HCT116 (cell line): ENCODE results near the gene SLC10A7. TPM values are rescaled to one million over a fixed set of nuclear protein-coding genes. Genes with fewer than 3 reads are reported as not detected.

Experiments
- ATAC-seq: fragments of 200-7000 bp; cut with Tn5 transposase; 2 replicates; pipeline ENCODE4 v1.9.1; 2020; ENCODE audit warnings: mild to moderate bottlenecking, moderate library complexity
- BruUV-seq: library from RNA; stranded (reverse); fragments of 400-500 nt; replicated peaks from 2 replicates; lab custom pipeline; 2021; lab: Mats Ljungman, UMichigan
- CTCF ChIA-PET: fragments of 300-600 bp; sonication (Branson Sonifier 250); formaldehyde crosslinking; loops from one replicate; lab custom pipeline; 2021; ENCODE audit warnings: antibody characterized with exemption; lab: Charles Lee
- POLR2A ChIA-PET: fragments of 300-600, 350-600 bp; sonication (Branson Sonifier 250); formaldehyde crosslinking; loops from one replicate; lab custom pipeline; 2021; ENCODE audit warnings: antibody characterized with exemption; lab: Charles Lee
- RAD21 ChIA-PET, 2 experiments: fragments of 300-600 bp; sonication (Branson Sonifier 250); formaldehyde crosslinking; loops; one replicate each; lab custom pipeline; 2023; ENCODE audit warnings: low total read pairs in 2 of 2; ENCODE audit not compliant: uncharacterized antibody in 2 of 2, unreplicated experiment in 2 of 2, low non-redundant PET in 1 of 2; lab: Charles Lee
- DNase-seq: peaks from one replicate; pipeline ENCODE4 v3.0.0-alpha.2; 2010; ENCODE audit warnings: low read depth, low spot score
- H2AFZ ChIP-seq: fragments of 200-600 bp; shearing (Covaris generic), sonication (generic); 2 replicates; pipeline ENCODE4 v1.6.1; 2017; ENCODE audit warnings: low read depth, mixed run types, mixed read lengths, antibody characterized with exemption, low read length; ENCODE audit not compliant: poor library complexity, severe bottlenecking
- H3K27ac ChIP-seq: 2 replicates; pipeline ENCODE4 v1.5.1; 2012; ENCODE audit warnings: low read depth, low read length
- H3K27me3 ChIP-seq: fragments of 200-600 bp; sonication (generic); 2 replicates; pipeline ENCODE4 v1.6.1; 2016; ENCODE audit warnings: mixed run types, low read length, mixed read lengths; ENCODE audit not compliant: insufficient read depth
- H3K36me3 ChIP-seq, 2 experiments: fragments of 200-500 bp in 1 of 2; fragments of 200-600 bp in 1 of 2; sonication (Bioruptor generic) in 1 of 2; sonication (generic) in 1 of 2; 2 replicates each; pipeline versions ENCODE4 v1.5.1 to v1.6.1; 2014 to 2016; ENCODE audit warnings: low read length in 2 of 2, inconsistent platforms in 1 of 2, mixed read lengths in 1 of 2, mixed run types in 1 of 2; ENCODE audit not compliant: insufficient read depth in 2 of 2, control insufficient read depth in 1 of 2
- H3K4me1 ChIP-seq, 2 experiments: fragments of 200-600 bp in 1 of 2; sonication (generic) in 1 of 2; 2 replicates each; pipeline versions ENCODE4 v1.5.1 to v1.6.1; 2012 to 2017; ENCODE audit warnings: low read length in 2 of 2, inconsistent platforms in 1 of 2, mild to moderate bottlenecking in 1 of 2, mixed read lengths in 1 of 2, mixed run types in 1 of 2, moderate library complexity in 1 of 2; ENCODE audit not compliant: insufficient read depth in 2 of 2, control insufficient read depth in 1 of 2
- H3K4me2 ChIP-seq: fragments of 200-600 bp; sonication (generic); 2 replicates; pipeline ENCODE4 v1.6.1; 2017; ENCODE audit warnings: mixed run types, low read length, mixed read lengths
- H3K4me3 ChIP-seq, 2 experiments: fragments of 200-600 bp in 1 of 2; sonication (generic) in 1 of 2; replicated peaks in 1 of 2; 2 replicates each; pipeline ENCODE4 v1.5.1; 2011 to 2016; ENCODE audit warnings: low read length in 2 of 2, control low read depth in 1 of 2, low read depth in 1 of 2, mild to moderate bottlenecking in 1 of 2, mixed read lengths in 1 of 2, mixed run types in 1 of 2
- H3K79me2 ChIP-seq: fragments of 200-600 bp; sonication (generic); 2 replicates; pipeline ENCODE4 v1.6.1; 2017; ENCODE audit warnings: mild to moderate bottlenecking, mixed run types, low read length, moderate library complexity, mixed read lengths; ENCODE audit not compliant: insufficient read depth
- H3K9ac ChIP-seq: fragments of 200-600 bp; sonication (generic); 2 replicates; pipeline ENCODE4 v1.6.1; 2016; ENCODE audit warnings: low read length, mixed read lengths
- H3K9me2 ChIP-seq: fragments of 200-600 bp; sonication (generic), shearing (Covaris generic); 2 replicates; pipeline ENCODE4 v1.6.1; 2017; ENCODE audit warnings: mixed run types, mild to moderate bottlenecking, moderate library complexity; ENCODE audit not compliant: insufficient read depth
- H3K9me3 ChIP-seq, 2 experiments: fragments of 200-500 bp in 1 of 2; fragments of 200-600 bp in 1 of 2; sonication (Bioruptor generic) in 1 of 2; sonication (generic) in 1 of 2; 2 replicates each; pipeline ENCODE4 v1.6.1; 2014 to 2017; ENCODE audit warnings: low read length in 2 of 2, mixed read lengths in 2 of 2, inconsistent platforms in 1 of 2, low read depth in 1 of 2, mild to moderate bottlenecking in 1 of 2, mixed run types in 1 of 2, moderate library complexity in 1 of 2; ENCODE audit not compliant: control insufficient read depth in 1 of 2, insufficient read depth in 1 of 2
- H4K20me1 ChIP-seq: fragments of 200-600 bp; sonication (generic), shearing (Covaris generic); 2 replicates; pipeline ENCODE4 v1.6.1; 2017; ENCODE audit warnings: mixed run types, mild to moderate bottlenecking, moderate library complexity; ENCODE audit not compliant: insufficient read depth
- CBX3 ChIP-seq: IDR thresholded peaks from 2 replicates; pipeline ENCODE4 v1.6.1; 2012; ENCODE audit warnings: low read depth
- CEBPB ChIP-seq: IDR thresholded peaks from 2 replicates; pipeline ENCODE4 v1.6.1; 2012; ENCODE audit warnings: low read depth
- CTCF ChIP-seq, 3 experiments: fragments of 200-600 bp in 1 of 3; sonication (generic) in 1 of 3; IDR thresholded peaks in 2 of 3; conservative IDR thresholded peaks in 1 of 3; 2 replicates each; pipeline ENCODE4 v1.5.1; 2012 to 2017; ENCODE audit warnings: low read depth in 2 of 3, low read length in 2 of 3, antibody characterized with exemption in 1 of 3, borderline replicate concordance in 1 of 3, control low read depth in 1 of 3, mild to moderate bottlenecking in 1 of 3, mixed read lengths in 1 of 3, mixed run types in 1 of 3, moderate library complexity in 1 of 3; ENCODE audit not compliant: insufficient read depth in 1 of 3
- ELF1 ChIP-seq: IDR thresholded peaks from 2 replicates; pipeline ENCODE4 v1.6.1; 2012; ENCODE audit warnings: low read depth, borderline replicate concordance
- EZH2 ChIP-seq: fragments of 200-600 bp; sonication (generic); IDR thresholded peaks from 2 replicates; pipeline ENCODE4 v1.6.1; 2017; ENCODE audit warnings: antibody characterized with exemption, mixed run types
- MAX ChIP-seq: IDR thresholded peaks from 2 replicates; pipeline ENCODE4 v1.6.1; 2012
- POLR2A ChIP-seq: IDR thresholded peaks from 2 replicates; pipeline ENCODE4 v1.7.0; 2011; ENCODE audit warnings: borderline replicate concordance; ENCODE audit not compliant: insufficient read depth, insufficient read length; ENCODE audit errors: extremely low read depth
- POLR2AphosphoS5 ChIP-seq: IDR thresholded peaks from 2 replicates; pipeline ENCODE4 v1.6.1; 2011; ENCODE audit warnings: mild to moderate bottlenecking, low read depth, low read length, moderate library complexity
- RAD21 ChIP-seq: IDR thresholded peaks from 2 replicates; pipeline ENCODE4 v1.6.1; 2012; ENCODE audit warnings: low read depth, mild to moderate bottlenecking
- REST ChIP-seq: IDR thresholded peaks from 2 replicates; pipeline ENCODE4 v1.6.1; 2012; ENCODE audit warnings: low read depth
- SIN3A ChIP-seq: IDR thresholded peaks from 2 replicates; pipeline ENCODE4 v1.6.1; 2012; ENCODE audit warnings: low read depth
- SP1 ChIP-seq: IDR thresholded peaks from 2 replicates; pipeline ENCODE4 v1.6.1; 2012; ENCODE audit warnings: low read depth
- SRF ChIP-seq: IDR thresholded peaks from 2 replicates; pipeline ENCODE4 v1.6.1; 2012; ENCODE audit warnings: low read depth
- TCF7L2 ChIP-seq: IDR thresholded peaks from 2 replicates; pipeline ENCODE4 v1.7.0; 2011; ENCODE audit warnings: borderline replicate concordance, inconsistent platforms; ENCODE audit not compliant: insufficient read depth, insufficient read length; ENCODE audit errors: extremely low read depth
- ZBTB33 ChIP-seq: IDR thresholded peaks from 2 replicates; pipeline ENCODE4 v1.6.1; 2011; ENCODE audit warnings: mild to moderate bottlenecking, low read length, moderate library complexity; ENCODE audit not compliant: insufficient replicate concordance; ENCODE audit errors: extremely low read depth
- ZFX ChIP-seq: fragments of 450-650 bp; IDR thresholded peaks from 2 replicates; pipeline ENCODE4 v1.6.1; 2017
- ZNF274 ChIP-seq: fragments of 200-500 bp; sonication (Bioruptor generic); IDR thresholded peaks from 2 replicates; pipeline ENCODE4 v1.6.1; 2014; ENCODE audit warnings: mild to moderate bottlenecking, low read depth, low read length, inconsistent platforms
- intact Hi-C: fragments of 100-400 bp; cut with micrococcal nuclease; formaldehyde crosslinking; loops from 2 replicates; pipeline ENCODE4 v1.10.0; 2022
- total RNA-seq: library from RNA; stranded (reverse); gene quantifications from one replicate; pipeline ENCODE4 v1.2.1, GENCODE V29; 2021; ENCODE audit not compliant: unreplicated experiment

Gene SLC10A7
- total RNA-seq, 1 experiment from 2014 or later, result 5.5 TPM

GRCh38 chr4:146212781-146213180 is 309.0 kb downstream of the SLC10A7 start:
- Histone ChIP-seq H3K27ac (no peak overlapping the region), H3K4me1 (no peaks in the 10 kb centered on the region), H3K9ac (no peak overlapping the region), H3K4me3 (no peak overlapping the region), H2AFZ (no peak overlapping the region), H3K79me2 (no peaks in the 10 kb centered on the region), H3K4me2 (no peak overlapping the region), H3K9me2 (no peaks in the 10 kb centered on the region), H3K27me3 (peaks cover 6% of the 10 kb centered on the region; the same call in 1 of the 2 replicates), H3K36me3 (no peaks in the 10 kb centered on the region), H3K9me3 (no peaks in the 10 kb centered on the region), H4K20me1 (no peaks in the 10 kb centered on the region)
- no peak for TF ChIP-seq POLR2AphosphoS5
- no peak for TF ChIP-seq CTCF (IDR thresholded peaks at IDR 0.05 in 2 of 3, conservative IDR thresholded peaks at IDR 0.05 in 1 of 3; ENCODE audit: borderline replicate concordance in 1 of 3, insufficient read depth in 1 of 3, low read depth in 2 of 3, low read length in 2 of 3)
- no peak for TF ChIP-seq SRF
- no peak for TF ChIP-seq SIN3A
- no peak for TF ChIP-seq TCF7L2
- TF ChIP-seq CEBPB, result no peak
- TF ChIP-seq ZBTB33, result no peak
- no peak for TF ChIP-seq CBX3
- TF ChIP-seq SP1, result no peak
- TF ChIP-seq ELF1, result no peak
- TF ChIP-seq ZFX, result no peak
- TF ChIP-seq RAD21, result no peak
- no peak for TF ChIP-seq POLR2A
- TF ChIP-seq REST, result no peak
- TF ChIP-seq MAX, result no peak
- TF ChIP-seq EZH2, result no peak
- no peak for TF ChIP-seq ZNF274
- ChIA-PET RAD21 (no interaction called here), POLR2A (no interaction called here), CTCF (no interaction called here)
- DNase-seq, result no peak
- intact Hi-C loops, result no loop called here
- no TSS peak for BruUV-seq
- no peak for ATAC-seq
